Psoas muscle (tissue), 8 donors: Measurements from ENCODE around the gene SGO1. TPM values are rescaled to one million over a fixed set of nuclear protein-coding genes. Genes with fewer than 3 reads are reported as not detected.

Source experiments
- ATAC-seq, 4 donors: fragments of 200-7000 bp; cut with Tn5 transposase; one replicate each; pipeline ENCODE4 v1.9.1; 2020; ENCODE audit warnings: moderate library complexity in 3 of 4, mild to moderate bottlenecking in 2 of 4
- DNase-seq, 2 donors: peaks; one replicate each; pipeline ENCODE4 v3.0.0-alpha.2; 2020
- H3K27ac ChIP-seq: fragments of 200-600 bp; one replicate; pipeline ENCODE4 v1.8.0; 2022
- H3K27me3 ChIP-seq, 3 donors: fragments of 200-600 bp in 1 of 3; one replicate each; pipeline versions ENCODE4 v1.6.1 to v1.8.0; 2013 to 2022; ENCODE audit warnings: low read length in 2 of 3, mild to moderate bottlenecking in 2 of 3, moderate library complexity in 1 of 3; ENCODE audit not compliant: insufficient read depth in 3 of 3
- H3K36me3 ChIP-seq, 2 donors: fragments of 200-600 bp in 1 of 2; one replicate each; pipeline versions ENCODE4 v1.6.1 to v1.8.0; 2013 to 2022; ENCODE audit warnings: low read depth in 1 of 2, mild to moderate bottlenecking in 1 of 2, moderate library complexity in 1 of 2; ENCODE audit not compliant: insufficient read depth in 1 of 2
- H3K4me1 ChIP-seq: fragments of 200-600 bp; one replicate; pipeline ENCODE4 v1.8.0; 2022
- H3K4me3 ChIP-seq: fragments of 200-600 bp; one replicate; pipeline ENCODE4 v1.8.0; 2022; ENCODE audit warnings: mild to moderate bottlenecking
- H3K9me3 ChIP-seq: fragments of 200-600 bp; one replicate; pipeline ENCODE4 v1.8.0; 2022
- CTCF ChIP-seq: fragments of 200-600 bp; IDR thresholded peaks from one replicate; pipeline ENCODE4 v1.8.0; 2022; ENCODE audit warnings: antibody characterized with exemption
- WGBS, 3 donors: extraction: QIAGEN DNeasy Blood & Tissue Kit; methylation state at CpG; one replicate each; pipeline versions ENCODE4 v1.1.6 to v1.1.7; 2013; 5-methylcytosine and 5-hydroxymethylcytosine counted together
- intact Hi-C, 2 donors: fragments of 100-400 bp; cut with DNase I; formaldehyde crosslinking; loops; one replicate each; pipeline versions ENCODE4 v1.11.0 to v1.14.2; 2022
- polyA plus RNA-seq, 3 donors: library from polyadenylated mRNA; stranded (reverse); fragments of 200-250 nt; gene quantifications; one replicate each; pipeline ENCODE4 v1.2.3, GENCODE V29; 2013
- total RNA-seq, 4 donors: library from RNA; stranded (reverse); fragmentation: NEBNext Ultra II Directional in 2 of 4; extraction: Animal tissue kit (Norgen Biotek cat#: 25700) in 2 of 4; gene quantifications; one replicate each; pipeline versions ENCODE4 v1.2.1 to v1.2.4, GENCODE V29; 2021 to 2023
- donor health status: healthy with polysubstance abuse.
- donor health status: DM: no; HTN: no; CAD: no; lungs with moderate emphysema.
- donor health status: Bipolar disorder and iron deficiency.
- donor health status: healthy.
- donor health status: DM: yes; HTN: yes; CAD: no.
- donor health status: DM: no; HTN: no; CAD: no.
- donor health status: DM: no; HTN: no; CAD: no.
- donor health status: DM: yes; HTN: yes; CAD: no.

Gene SGO1
- total and polyA plus RNA-seq, 7 donors = 0.03 to 0.05 TPM; not detected in 5

- Histone ChIP-seq H3K4me3 (no peak overlapping the region), H3K36me3 (peaks cover 0 to 46% of the 10 kb centered on the region in 2 donors), H3K27ac (no peak overlapping the region), H3K9me3 (no peaks in the 10 kb centered on the region), H3K27me3 (no peaks in the 10 kb centered on the region), H3K4me1 (no peaks in the 10 kb centered on the region)
- WGBS, 3 donors = 72 to 84% (median 76%) methylated on average over 7 of the region's 7 CpGs
- ATAC-seq (no peak), DNase-seq (no peak)
- intact Hi-C loops = no loop called here
- TF ChIP-seq CTCF = no peak
Measured at GRCh38 chr3:20130106-20130505, 55.9 kb downstream of the SGO1 start.

- no peak overlapping the region for H3K27ac ChIP-seq
- no peaks in the 10 kb centered on the region for H3K9me3 ChIP-seq
- no peaks in the 10 kb centered on the region for H3K4me1 ChIP-seq
- peaks cover 0 to 57% of the 10 kb centered on the region in 2 donors for H3K36me3 ChIP-seq
- intact Hi-C loops = no loop called here
- no peak overlapping the region for H3K4me3 ChIP-seq
- no peak for DNase-seq
- WGBS, 3 donors = 33 to 48% (median 42%) methylated on average over 2 of the region's 2 CpGs
- no peaks in the 10 kb centered on the region for H3K27me3 ChIP-seq
- ATAC-seq = no peak
- no peak for TF ChIP-seq CTCF
Measured at GRCh38 chr3:20128358-20128757, 57.6 kb downstream of the SGO1 start.

GRCh38 chr3:20125897-20126296 lies 60.1 kb downstream of the SGO1 start:
- H3K4me1 ChIP-seq = no peaks in the 10 kb centered on the region
- H3K27ac ChIP-seq = no peak overlapping the region
- no peaks in the 10 kb centered on the region for H3K9me3 ChIP-seq
- no peak overlapping the region for H3K4me3 ChIP-seq
- H3K36me3 ChIP-seq = peaks cover 0 to 71% of the 10 kb centered on the region in 2 donors
- no peaks in the 10 kb centered on the region for H3K27me3 ChIP-seq
- TF ChIP-seq CTCF = no peak
- DNase-seq (no peak), ATAC-seq (no peak)
- intact Hi-C loops = no loop called here
- 44 to 57% (median 48%) methylated on average over 10 of the region's 10 CpGs for WGBS, 3 donors

GRCh38 chr3:20125289-20125688 lies 60.7 kb downstream of the SGO1 start:
- Histone ChIP-seq H3K27ac (no peak overlapping the region), H3K36me3 (peaks cover 0 to 75% of the 10 kb centered on the region in 2 donors), H3K4me3 (no peak overlapping the region), H3K9me3 (no peaks in the 10 kb centered on the region), H3K4me1 (no peaks in the 10 kb centered on the region), H3K27me3 (no peaks in the 10 kb centered on the region)
- no peak for ATAC-seq
- no peak for TF ChIP-seq CTCF
- 71 to 89% (median 83%) methylated on average over 2 to 4 of the region's 4 CpGs for WGBS, 3 donors
- no peak for DNase-seq
- intact Hi-C loops = no loop called here

GRCh38 chr3:20123131-20123652 lies 62.8 kb downstream of the SGO1 start:
- Histone ChIP-seq H3K4me3 (no peak overlapping the region), H3K27me3 (no peaks in the 10 kb centered on the region), H3K27ac (no peak overlapping the region), H3K9me3 (no peaks in the 10 kb centered on the region), H3K4me1 (no peaks in the 10 kb centered on the region), H3K36me3 (peaks cover 0 to 79% of the 10 kb centered on the region in 2 donors)
- intact Hi-C loops = no loop called here
- ATAC-seq (no peak), DNase-seq (no peak)
- no peak for TF ChIP-seq CTCF
- 88 to 93% (median 88%) methylated on average over 2 of the region's 2 CpGs for WGBS, 3 donors
